HG02852 (cell line): ENCODE measurements around the gene GALNT9.

Experiments used
- ATAC-seq: cut with Tn5 transposase; IDR thresholded peaks from one replicate; pipeline ENCODE4 v1.9.1; 2021; ENCODE audit warnings: mild to moderate bottlenecking, moderate library complexity; ENCODE audit not compliant: unreplicated experiment

GALNT9 gene

GRCh38 chr12:132344601-132345000 lies 15.2 kb upstream of the GALNT9 start:
- ATAC-seq, result no peak

DNA sequence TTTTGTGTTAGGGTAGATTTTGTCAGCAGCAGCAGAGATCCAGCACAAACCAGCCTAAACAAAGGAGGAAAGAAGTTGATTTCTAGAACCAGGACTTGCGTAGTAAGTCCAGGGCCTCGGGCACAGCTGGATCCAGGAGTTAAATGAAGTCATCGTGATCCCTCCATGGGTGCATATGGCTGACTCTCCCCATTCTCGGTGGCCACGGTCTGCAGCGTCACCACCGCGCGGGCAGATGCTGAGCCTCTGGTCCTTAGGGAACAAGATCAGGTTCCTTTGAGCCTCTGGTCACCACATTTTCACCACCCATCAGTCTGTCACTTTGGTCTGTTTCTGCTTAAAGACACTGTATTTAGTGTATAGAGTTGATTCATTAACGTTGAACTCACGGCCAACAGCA lies 14.8 kb upstream of the GALNT9 start:
- ATAC-seq, result no peak

- no peak for ATAC-seq
Measured at GRCh38 chr12:132343294-132344004, 14.1 kb upstream of the GALNT9 start.

DNA sequence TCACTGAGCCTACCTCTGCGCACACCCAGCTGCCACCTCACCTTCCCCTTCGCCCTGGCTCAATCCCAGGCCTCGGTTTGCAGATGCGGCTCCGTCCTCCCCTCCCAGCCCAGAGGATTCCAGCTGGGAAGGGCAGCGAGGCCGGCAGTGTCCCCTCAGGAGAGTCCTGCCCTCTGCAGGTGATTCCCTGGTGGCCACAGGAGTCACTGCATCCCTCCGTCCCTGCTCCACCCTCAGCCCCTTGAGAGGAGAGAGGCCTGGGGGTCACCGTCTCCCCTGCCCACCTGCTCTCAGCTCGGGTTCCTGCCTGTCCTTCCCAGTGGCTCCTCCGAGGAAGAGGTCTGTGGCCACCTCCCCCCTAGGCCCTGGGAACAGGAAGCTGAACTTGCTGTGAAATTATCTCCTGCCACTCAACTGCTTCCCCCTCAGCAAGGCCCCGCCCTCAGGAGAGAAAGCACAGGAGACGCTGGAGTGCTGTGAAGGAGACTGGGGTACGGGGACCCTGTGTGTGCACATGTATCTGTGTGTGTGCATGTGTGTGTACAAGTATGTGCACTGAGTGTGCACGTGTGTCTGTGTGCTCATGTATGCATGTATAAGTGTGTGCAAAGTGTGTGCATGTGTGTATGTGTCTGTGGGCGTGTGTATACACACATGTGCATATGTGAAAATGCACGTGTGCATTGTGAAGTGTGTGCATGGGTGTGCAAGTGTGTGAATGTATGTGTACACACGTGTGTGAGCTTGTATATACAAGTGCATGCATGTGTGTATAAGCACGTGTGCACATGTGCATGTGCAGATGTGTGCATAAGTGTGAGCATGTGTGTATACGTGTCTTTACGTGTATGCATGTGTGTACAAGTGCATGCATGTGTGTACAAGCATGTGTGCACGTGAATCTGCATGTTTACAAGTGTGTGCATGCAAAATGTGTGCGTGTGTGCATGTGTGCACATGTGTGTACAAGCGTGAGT lies 13.2 kb upstream of the GALNT9 start:
- no peak for ATAC-seq

DNA sequence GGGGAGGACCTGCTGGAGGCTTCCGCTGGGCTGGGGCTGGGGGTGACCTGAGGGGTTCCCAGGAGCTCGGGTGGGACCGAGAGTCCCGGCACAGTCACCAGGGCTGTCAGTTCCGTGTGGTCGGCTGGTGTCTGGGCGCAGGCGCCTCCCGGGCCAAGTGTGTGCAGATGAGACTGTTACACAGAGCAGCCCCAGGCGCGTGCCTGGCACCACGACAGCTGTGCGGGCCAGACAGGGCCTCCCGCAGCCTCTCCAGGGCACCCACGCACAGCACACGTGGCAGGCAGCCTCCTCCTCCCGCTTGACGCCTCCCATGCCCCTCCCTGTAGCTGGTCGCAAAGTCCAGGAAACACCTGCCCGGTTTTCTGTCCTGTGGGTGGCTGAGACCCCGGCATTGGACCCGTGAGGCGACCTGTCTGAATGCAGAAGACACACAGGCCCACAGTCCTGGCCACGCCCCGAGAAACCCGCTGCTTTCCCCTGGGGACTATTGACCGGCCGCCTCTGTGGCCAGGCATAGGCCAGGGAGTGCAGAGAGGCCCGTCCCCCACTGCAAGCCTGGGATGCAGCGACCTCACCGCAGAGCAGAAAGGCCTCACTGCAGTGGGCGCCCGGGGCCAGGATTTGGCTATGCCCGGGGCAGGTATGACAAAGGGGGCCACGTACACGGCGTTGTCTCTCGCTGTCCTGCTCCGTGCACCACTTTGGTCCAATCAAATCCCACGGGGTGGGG lies 12.1 kb upstream of the GALNT9 start:
- ATAC-seq, result no peak

DNA sequence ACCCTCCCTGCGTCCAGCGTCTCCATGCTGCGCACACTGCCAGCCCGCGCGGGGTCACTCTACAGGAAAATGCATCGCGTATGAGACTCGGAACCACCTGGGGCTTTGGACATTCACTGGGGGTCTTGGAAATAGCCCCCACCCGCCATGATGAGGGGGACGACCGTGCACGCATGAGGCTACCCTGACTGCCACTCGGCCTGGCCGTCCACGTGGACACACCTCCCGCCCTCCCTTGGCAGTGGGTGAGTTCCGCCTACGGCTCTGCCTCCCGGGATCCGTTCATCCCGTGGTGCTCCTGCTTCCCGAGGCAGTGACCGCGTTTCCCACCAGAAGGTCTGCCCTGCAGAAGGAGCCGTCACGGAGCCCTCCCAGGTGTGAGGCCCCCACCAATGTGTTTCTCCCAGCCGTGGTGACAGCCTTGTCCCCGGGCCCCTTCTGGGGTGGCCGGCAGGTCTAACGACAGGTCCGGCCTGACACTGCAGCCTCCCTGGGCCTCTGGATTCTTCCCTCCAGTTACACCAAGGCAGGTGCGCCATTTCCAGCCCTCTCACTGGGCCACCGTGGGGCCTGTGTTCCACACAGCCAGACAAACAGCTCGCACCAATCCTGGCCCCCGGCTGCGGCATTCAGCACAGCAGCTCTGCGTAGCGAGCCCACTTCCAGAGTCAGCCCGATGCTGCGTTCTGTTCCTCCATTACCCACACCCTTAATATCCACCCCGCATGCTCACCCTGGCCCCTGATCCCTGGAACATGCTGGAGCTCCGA lies 11.1 kb upstream of the GALNT9 start:
- no peak for ATAC-seq

GRCh38 chr12:132339856-132340255 lies 10.5 kb upstream of the GALNT9 start:
- no peak for ATAC-seq

- no peak for ATAC-seq
Measured at GRCh38 chr12:132338781-132339180, 9.4 kb upstream of the GALNT9 start.

- no peak for ATAC-seq
Measured at GRCh38 chr12:132338311-132338710, 8.9 kb upstream of the GALNT9 start.

DNA sequence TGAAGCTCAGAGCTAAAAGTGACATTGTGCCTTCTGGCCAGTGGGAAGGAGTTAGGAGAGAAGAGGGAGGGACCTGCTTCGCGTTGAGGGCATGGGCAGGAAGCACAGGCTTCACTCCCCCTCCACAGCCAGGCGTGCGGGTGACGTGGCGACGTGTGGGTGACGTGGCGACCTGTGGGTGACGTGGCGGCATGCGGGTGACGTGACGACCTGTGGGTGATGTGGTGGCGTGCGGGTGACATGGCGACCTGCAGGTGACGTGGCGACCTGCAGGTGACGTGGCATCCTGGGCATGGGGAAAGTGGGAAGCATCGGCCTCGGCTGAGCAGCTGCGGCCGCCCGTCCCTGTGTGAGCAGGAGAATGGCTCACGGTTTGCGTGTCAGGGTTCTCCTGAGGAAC lies 8.2 kb upstream of the GALNT9 start:
- no peak for ATAC-seq

DNA sequence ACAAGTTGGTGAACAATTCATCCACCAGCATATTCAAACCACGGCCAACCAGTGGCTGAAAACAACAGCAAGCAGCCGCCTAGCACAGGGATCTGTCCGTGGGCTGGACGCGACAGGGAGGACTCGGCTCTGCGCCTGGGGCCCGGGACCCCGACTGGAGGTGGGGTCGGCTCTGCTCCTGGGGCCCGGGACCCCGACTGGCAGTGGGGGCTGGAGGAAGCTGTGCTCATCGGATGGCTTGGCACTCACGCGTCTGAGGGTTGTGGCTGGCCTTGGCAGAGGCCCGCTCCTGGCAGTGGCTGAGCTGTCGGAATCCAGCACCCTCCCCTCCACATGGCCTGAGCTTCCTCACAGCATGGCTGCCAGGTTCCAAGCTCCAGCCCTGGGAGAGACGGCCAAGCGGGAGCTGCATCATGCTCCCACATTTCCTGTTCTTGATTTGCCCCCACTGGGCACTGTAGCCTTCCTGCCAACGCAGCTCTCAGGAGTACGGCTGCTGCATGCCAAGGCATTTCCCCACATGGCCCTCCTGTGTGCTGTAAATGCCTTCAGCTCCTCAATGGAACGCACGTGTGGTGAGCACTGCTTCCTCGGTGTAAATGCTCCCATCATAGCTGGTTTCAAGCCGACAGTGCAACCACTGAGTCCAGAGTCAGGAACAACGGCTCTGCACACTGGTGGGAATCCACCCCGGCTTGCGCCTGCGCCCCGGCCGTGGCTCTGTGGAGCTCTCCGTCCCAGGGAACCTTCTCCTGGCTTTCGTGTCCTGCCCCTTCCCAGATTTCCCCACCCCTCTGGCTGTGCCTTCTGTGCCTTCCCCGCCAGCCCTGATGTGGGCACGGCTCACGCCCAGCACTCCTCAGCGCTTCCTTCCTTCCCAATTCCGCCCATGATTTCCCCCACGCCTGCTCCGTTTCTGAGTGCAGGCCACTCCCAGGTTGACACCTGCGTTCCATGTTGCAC lies 7.3 kb upstream of the GALNT9 start:
- ATAC-seq, result no peak

GRCh38 chr12:132335179-132335756 lies 5.9 kb upstream of the GALNT9 start:
- ATAC-seq, result no peak

DNA sequence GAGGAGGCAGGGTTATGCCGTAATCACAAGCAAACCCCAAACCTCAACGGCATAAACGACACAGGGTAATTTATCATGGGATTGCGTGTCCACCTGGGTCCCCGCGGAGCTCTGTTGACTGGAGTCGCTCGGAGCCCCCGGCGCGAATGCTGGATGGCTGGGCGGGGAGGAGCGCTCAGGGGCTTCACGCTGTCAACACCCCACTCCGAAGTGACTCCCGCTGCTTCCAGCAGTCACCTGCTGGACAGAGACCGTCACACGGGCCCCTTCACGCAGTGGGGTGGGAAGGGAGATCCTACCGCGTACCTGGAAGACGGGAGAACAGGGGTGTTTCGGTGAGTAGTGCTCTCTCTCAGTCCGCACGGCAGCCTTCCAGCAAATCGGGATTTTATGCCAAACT lies 4.4 kb upstream of the GALNT9 start:
- ATAC-seq, result no peak

DNA sequence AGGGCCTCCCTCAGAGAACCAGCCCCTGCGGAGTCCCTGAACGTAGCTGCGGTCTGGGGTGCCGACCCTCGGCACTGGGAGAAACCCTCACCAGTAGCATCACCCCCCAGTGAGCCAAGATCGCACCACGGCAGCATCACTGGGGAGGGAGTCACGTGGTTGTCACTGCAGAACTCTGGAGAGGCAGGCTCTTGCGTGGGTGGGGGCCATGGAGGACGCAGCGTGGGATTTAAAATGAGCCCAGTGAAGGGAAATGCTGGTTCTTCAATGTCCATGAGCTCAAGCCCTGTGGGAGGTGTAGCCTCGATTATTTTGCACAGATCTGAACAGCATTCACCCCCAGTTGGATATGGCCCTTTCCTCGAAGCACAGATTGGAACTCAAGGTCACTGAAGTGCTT lies 3.9 kb upstream of the GALNT9 start:
- ATAC-seq, result no peak

DNA sequence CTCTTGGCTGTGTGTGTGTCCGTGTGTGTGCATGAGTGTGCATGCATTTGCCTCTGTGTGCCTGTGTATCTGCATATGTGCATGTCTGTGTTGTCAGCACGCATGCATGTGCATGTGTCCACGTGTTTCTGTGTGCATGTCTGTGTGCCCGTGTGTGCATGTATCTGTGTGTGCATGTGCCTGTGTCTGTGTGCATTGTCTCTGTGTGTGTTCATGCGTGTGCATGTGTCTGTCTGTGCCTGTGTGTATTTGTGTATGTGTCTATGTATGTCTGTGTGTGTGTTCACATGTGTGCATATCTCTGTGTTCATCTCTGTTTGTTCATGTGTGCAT lies 1.1 kb upstream of the GALNT9 start:
- ATAC-seq, result no peak

- no peak for ATAC-seq
Measured at GRCh38 chr12:132329720-132330548, 545 bp upstream of the GALNT9 start.

DNA sequence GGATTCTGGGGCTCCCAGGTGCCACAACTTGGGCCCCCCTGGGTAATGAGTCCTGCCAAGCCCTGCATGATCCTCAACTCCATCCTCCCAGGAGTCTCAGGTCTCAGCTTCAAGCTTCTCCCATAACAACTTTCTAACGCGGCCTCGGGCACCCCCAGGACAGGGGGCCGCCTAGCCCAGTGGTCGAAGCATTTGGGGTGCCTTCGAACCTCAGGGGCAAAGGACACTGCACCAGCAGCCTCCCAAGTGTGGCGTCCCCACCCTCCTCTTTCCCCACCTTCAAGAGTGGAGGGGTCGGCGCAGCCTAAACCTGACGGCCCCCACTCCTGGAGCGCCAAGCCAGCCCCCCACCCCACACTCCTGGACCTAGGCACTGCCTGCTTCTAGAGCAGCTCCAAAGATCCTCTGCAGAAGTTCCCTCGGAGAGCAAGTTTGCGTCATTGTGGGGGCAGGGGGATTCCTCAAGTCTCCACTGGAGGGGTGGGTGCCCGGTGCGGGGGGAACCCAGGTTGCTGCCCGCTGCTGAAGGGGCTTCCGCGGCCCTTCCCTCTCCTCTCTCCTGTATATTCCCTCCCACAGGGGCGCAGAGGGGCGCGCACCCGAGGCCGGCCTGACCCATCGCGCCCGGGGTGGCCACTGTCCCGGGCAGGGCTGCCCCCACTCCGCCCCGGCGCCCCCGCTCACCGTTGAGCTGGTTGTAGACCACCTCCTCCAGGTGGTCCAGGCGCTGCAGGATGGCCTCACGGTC lies 933 bp downstream of the GALNT9 start:
- no peak for ATAC-seq
